H1 (cell line): ENCODE measurements around the gene KTN1. TPM values are rescaled to one million over a fixed set of nuclear protein-coding genes. Genes with fewer than 3 reads are reported as not detected.

Experiments used
- ASH2L ChIP-seq: fragments of 200-600, 300-600 bp; sonication (generic); IDR thresholded peaks from one replicate; pipeline ENCODE4 v1.7.1; 2017; ENCODE audit warnings: low read length
- BACH1 ChIP-seq: IDR thresholded peaks from 2 replicates; pipeline ENCODE4 v1.6.1; 2012; ENCODE audit warnings: low read length, improper control_type of control experiment
- RXRA ChIP-seq: IDR thresholded peaks from 2 replicates; pipeline ENCODE4 v1.6.1; 2011; ENCODE audit warnings: low read depth, mild to moderate bottlenecking, low read length, moderate library complexity; ENCODE audit not compliant: insufficient read depth
- YY1 ChIP-seq: IDR thresholded peaks from 2 replicates; pipeline ENCODE4 v1.6.1; 2011; ENCODE audit warnings: low read depth, mild to moderate bottlenecking, low read length
- polyA plus RNA-seq, 7 experiments: library from polyadenylated mRNA; depleted of rRNA in 3 of 7; stranded (reverse) in 5 of 7; unstranded in 2 of 7; fragments of >200 nt in 5 of 7; fragments of 200-250 nt in 2 of 7; gene quantifications; 1 replicate in 5 of 7; 2 replicates in 1 of 7; 4 replicates in 1 of 7; pipeline versions ENCODE4 v1.2.1 to v1.2.3, GENCODE V29; 2011 to 2013; ENCODE audit warnings: missing spikeins in 2 of 7, mixed read lengths in 2 of 7
- total RNA-seq: library from RNA; stranded (reverse); fragmentation: NEBNext Ultra II Directional; extraction: Animal tissue kit (Norgen Biotek cat#: 25700); gene quantifications from 2 replicates; pipeline ENCODE4 v1.2.1, GENCODE V29; 2021
- TF ChIP-seq, protein P1 (sequence below), 3 experiments: IDR thresholded peaks; 1 replicate in 2 of 3; 2 replicates in 1 of 3; pipeline versions ENCODE4 v1.5.1 to v1.6.1; 2011; ENCODE audit warnings: low read length in 3 of 3, mild to moderate bottlenecking in 3 of 3, inconsistent platforms in 2 of 3, low read depth in 1 of 3, moderate library complexity in 1 of 3; ENCODE audit not compliant: insufficient read depth in 1 of 3; ENCODE audit errors: control extremely low read depth in 1 of 3
- TF ChIP-seq, protein P2 (sequence below): IDR thresholded peaks from 2 replicates; pipeline ENCODE4 v1.6.1; 2012; ENCODE audit warnings: low read length, inconsistent platforms

The KTN1 gene
- total and polyA plus RNA-seq, 2 of the 8 experiments (the other 6 are each of a cell fraction or from before 2014, with no cell fraction given) = 15.4 to 151 TPM

DNA sequence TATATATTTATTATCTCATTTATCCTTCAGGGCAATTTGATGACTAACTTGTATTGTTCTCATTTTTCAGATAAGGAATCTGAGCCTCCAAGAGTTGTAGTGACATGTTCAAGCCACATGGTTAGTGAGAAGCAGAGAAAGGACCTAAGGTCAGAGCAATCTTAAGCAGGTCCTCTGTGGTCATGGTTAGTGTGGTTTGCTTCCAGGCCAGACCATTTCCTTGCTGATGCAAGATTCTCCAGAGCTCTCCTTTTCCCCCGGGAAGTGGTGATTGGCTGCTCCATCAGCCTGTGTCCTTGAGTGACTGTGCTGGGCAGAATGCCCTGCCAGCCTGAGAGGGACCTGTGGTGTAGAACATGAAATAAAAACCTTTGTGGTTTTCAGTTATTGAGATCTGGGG, 141.3 kb downstream of the KTN1 start (continued):
- TF ChIP-seq, protein P1, sequence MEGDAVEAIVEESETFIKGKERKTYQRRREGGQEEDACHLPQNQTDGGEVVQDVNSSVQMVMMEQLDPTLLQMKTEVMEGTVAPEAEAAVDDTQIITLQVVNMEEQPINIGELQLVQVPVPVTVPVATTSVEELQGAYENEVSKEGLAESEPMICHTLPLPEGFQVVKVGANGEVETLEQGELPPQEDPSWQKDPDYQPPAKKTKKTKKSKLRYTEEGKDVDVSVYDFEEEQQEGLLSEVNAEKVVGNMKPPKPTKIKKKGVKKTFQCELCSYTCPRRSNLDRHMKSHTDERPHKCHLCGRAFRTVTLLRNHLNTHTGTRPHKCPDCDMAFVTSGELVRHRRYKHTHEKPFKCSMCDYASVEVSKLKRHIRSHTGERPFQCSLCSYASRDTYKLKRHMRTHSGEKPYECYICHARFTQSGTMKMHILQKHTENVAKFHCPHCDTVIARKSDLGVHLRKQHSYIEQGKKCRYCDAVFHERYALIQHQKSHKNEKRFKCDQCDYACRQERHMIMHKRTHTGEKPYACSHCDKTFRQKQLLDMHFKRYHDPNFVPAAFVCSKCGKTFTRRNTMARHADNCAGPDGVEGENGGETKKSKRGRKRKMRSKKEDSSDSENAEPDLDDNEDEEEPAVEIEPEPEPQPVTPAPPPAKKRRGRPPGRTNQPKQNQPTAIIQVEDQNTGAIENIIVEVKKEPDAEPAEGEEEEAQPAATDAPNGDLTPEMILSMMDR (IDR thresholded peaks at IDR 0.05; ENCODE audit: control extremely low read depth in 1 of 3, insufficient read depth in 1 of 3, low read depth in 1 of 3, low read length in 3 of 3) = no peak
- TF ChIP-seq, protein P2, sequence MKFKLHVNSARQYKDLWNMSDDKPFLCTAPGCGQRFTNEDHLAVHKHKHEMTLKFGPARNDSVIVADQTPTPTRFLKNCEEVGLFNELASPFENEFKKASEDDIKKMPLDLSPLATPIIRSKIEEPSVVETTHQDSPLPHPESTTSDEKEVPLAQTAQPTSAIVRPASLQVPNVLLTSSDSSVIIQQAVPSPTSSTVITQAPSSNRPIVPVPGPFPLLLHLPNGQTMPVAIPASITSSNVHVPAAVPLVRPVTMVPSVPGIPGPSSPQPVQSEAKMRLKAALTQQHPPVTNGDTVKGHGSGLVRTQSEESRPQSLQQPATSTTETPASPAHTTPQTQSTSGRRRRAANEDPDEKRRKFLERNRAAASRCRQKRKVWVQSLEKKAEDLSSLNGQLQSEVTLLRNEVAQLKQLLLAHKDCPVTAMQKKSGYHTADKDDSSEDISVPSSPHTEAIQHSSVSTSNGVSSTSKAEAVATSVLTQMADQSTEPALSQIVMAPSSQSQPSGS = no peak
- TF ChIP-seq ASH2L = no peak
- no peak for TF ChIP-seq BACH1
- TF ChIP-seq YY1 = no peak
- TF ChIP-seq RXRA = no peak
